GM18511 (cell line): ENCODE results near the gene C19orf73.
"Not testable (repeated sequence)": the region's sequence is repeated elsewhere in the genome, so short reads cannot be mapped to it uniquely, and the experiment has no call there.

Experiments used
- ATAC-seq: cut with Tn5 transposase; IDR thresholded peaks from one replicate; pipeline ENCODE4 v1.9.1; 2021; ENCODE audit warnings: mild to moderate bottlenecking, moderate library complexity; ENCODE audit not compliant: unreplicated experiment

The C19orf73 gene

DNA sequence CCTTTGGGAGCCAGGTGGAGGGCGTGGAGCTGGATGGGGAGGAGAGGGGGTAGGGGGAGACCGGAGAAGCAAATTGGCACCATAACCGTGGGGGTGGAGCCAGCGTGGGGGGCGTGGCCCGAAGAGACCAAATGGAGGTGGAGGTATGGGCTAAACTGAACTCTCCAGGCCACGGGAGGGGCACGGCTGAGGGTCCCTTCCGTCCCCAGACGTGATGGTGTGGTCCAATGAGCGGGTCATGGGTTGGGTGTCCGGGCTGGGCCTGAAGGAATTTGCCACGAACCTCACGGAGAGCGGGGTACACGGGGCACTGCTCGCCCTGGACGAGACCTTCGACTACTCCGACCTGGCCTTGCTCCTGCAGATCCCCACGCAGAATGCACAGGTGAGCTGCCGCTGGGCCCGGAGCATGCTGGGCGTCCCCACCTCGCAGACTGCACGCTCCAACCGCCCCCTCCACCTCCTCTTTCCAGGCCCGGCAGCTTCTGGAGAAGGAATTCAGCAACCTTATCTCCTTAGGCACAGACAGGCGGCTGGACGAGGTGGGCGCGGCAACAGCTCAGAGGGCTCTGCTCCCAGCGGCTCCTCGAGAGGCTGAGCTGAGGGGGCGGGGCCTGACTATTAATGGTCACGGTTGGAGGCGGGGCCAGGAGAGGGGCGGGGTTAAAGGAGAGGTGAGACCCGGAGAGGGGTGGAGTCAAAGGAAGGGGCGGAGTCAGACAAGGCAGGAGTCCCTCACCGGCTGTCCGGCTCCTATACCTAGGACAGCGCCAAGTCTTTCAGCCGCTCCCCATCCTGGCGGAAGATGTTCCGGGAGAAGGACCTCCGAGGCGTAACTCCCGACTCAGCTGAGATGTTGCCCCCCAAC lies 30.1 kb upstream of the C19orf73 start:
- no peak for ATAC-seq

DNA sequence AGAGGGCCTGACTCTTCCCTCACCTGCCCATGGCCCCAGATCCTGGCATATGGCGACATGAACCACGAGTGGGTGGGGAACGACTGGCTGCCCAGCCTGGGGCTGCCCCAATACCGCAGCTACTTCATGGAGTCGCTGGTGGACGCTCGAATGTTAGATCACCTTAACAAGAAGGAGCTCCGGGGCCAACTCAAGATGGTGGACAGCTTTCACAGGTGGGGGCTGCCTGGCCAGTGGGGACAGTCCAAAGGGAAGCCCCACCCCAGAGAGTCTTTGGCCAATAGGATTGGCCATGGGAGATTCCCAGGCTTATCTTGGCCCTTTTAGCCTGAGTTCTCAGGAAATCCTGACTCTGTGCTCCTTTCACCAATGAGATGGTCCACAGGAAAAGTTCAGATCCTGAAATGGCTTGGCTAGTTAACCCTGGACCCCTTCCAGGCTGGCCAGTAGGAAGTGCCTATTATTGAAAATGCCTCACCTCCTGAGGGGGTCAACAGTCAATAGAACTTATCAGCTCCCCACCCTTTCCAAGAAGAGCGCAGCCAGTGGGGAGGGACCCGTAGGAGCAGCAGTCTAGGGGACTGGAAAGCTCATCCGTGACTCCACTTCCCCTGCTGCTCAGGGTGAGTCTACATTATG lies 29.2 kb upstream of the C19orf73 start:
- ATAC-seq = no peak

DNA sequence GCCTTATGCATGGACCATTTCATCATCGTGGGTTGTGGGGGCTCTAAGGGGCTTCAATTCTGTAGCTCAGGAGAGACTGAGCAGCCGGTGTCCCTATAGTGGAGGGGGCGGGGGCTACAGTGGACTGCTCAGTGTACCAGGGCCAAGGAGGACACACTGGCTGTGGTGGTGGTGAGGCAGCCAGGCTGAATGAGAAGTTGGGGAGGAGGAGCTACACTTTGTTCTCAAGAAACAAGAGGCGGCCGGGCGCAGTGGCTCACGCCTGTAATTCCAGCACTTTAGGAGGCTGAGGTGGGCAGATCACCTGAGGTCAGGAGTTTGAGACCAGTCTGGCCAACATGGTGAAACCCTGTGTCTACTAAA lies 27.4 kb upstream of the C19orf73 start:
- not testable (repeated sequence) for ATAC-seq

GRCh38 chr19:49145573-49146407 lies 26.8 kb upstream of the C19orf73 start:
- ATAC-seq = no peak

- ATAC-seq = no peak
These were observed 24.0 kb upstream of the C19orf73 start for GRCh38 chr19:49142866-49143335.

- no peak for ATAC-seq
These were observed 22.4 kb upstream of the C19orf73 start for GRCh38 chr19:49141352-49141751.

DNA sequence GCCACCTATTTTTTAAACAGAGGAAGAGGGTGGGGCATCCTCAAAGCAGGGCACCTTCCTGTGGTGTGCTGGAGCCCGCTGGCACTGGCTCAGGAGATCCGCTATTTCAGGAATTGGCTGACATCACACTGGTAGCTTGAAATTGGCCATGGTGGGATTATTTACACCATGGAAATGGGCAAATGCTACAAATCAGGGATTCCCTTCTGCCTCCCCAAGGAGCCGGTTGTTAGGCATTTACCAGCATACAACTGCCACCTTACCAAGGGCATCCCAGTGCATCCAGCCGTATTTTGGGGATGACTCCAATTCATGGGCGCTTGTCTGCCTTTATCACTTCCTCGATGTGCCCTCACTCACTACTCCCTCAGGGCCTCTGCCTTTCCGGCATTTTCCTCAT lies 22.0 kb upstream of the C19orf73 start:
- ATAC-seq = no peak

- no peak for ATAC-seq
These were observed 17.8 kb upstream of the C19orf73 start for GRCh38 chr19:49136771-49137171.

GRCh38 chr19:49135686-49136085 lies 16.7 kb upstream of the C19orf73 start:
- ATAC-seq = no peak

DNA sequence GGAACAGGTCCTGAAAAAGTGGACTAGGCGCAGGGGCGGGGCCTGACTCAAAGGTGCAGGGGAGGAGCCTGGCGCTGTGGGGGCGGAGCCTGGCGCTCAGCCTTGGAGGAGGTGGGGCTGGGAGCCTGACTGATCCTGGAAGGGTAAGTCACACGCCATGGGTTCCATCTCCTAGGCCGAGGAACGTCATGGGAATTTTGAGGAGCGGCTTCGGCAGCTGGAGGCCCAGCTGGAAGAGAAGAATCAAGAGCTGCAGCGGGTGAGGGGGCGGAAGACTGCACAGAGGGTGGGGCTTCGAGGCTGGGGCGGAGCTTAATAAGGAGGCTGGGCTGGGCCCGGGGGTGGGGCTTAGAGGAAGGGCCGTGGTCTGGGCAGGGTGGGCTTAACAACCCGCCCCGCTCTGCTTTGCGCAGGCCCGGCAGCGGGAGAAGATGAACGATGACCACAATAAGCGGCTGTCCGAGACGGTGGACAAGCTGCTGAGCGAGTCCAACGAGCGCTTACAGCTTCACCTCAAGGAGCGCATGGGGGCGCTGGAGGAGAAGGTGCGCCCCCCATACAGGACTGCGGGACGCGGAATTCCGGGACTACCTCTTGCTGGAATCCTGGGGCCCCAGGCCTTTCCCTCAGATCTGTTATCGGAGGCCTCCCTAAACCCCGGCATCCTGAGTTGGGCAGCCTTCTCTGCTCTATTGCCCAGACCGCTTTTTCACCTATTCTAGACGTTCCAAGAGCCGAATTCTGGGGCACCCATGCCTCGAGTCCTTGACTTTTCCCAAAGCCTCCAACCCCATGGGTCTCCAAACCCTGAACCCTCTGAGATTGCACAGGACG lies 14.9 kb upstream of the C19orf73 start:
- ATAC-seq = no peak

- ATAC-seq = no peak
These were observed 14.1 kb upstream of the C19orf73 start for GRCh38 chr19:49132974-49133609.

DNA sequence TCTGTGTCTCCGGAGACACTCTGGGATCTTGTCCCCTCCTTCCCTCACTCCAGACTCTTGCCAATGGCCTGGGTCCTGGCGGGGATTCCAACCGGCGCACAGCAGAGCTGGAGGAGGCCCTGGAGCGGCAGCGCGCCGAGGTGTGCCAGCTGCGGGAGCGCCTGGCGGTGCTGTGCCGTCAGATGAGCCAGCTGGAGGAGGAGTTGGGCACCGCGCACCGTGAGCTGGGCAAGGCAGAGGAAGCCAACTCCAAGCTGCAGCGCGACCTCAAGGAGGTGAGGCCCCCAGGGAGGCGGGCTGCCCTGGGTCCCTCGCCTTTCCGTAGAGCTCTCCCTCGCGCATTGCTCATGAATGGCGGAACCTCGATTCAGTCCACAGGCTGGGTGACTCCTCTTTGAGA lies 11.4 kb upstream of the C19orf73 start:
- ATAC-seq = no peak

DNA sequence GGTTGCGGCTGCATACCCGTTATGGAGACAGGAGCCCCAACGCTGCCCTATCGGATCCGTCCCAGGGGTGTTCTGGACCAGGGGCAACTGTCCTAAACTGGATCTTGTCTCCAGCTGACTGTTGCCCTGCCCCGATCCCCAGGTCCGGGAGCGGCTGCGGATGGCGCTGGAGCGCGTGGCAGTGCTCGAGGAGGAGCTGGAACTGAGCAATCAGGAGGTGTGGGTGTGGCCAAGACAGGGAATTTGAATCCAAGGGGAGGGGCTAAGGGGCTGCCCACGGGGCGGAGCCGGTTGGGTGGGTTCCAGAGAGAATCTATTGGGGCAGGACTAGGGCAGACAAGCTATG lies 10.3 kb upstream of the C19orf73 start:
- no peak for ATAC-seq

DNA sequence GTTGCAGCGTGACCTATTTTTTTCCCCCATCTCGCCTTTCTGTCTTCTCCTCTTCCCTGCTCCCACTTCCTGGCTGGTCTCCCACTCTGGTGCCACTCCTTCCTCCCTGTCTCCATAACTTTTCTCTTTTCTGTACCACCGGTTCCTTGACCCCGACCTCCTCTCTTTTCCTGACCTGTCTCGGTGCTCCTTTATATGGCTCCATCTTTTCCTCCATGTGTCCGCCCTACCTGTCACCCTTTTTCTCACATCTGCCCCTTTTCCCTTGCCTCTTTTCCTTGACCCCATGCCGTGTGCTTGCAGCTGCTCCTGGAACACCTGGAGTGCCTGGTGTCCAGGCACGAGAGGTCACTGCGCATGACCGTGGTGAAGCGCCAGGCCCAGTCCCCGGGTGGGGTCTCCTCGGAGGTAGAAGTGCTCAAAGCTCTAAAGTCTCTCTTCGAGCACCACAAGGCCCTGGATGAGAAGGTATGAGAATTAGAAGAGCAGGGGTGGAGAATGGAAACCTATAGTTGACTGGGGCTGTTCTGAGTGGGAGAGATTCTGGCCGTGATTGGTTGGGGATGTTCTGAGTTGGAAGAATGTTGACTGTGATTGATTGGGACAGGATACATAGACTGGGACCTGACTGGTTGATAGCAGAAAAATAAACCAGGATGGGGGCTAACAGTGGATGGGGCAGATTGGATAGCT lies 9.7 kb upstream of the C19orf73 start:
- no peak for ATAC-seq

- peak; percentile 85 for ATAC-seq
These were observed 9.0 kb upstream of the C19orf73 start for GRCh38 chr19:49127674-49128544.

DNA sequence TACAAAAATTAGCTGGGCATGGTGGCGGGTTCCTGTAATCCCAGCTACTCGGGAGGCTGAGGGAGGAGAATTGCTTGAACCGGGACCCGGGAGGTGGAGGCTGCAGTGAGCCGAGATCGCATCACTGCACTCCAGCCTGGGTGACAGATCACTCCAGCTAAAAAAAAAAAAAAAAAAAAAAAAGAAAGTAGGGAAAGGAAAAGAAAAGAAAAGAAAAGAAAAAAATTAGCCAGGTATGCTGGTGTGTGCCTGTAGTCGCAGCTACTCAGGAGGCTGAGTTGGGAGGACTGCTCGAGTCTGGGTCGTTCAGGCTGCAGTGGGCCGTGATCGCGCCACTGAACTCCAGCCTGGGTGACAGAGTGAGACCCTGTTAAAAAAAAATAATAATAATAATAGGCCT lies 8.3 kb upstream of the C19orf73 start:
- ATAC-seq = not testable (repeated sequence)

DNA sequence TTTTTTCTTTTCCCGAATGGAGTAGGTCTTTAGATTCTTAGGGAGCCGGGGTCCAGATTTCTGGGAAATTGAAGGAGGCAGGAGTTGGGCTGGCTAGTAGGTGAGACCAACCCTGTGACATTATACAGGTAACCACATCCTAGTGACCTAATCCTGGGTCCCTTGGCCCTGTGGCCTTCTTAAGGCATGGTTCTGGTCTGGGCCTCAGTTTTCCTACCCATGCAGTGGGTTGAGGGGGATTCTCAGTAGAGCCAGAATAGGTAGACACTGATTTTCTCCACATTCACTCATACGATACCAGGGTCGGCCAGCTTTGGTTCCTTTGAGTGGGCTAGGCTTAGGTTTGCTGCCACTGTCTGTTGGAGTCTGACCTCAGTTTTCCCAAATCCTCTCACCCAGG lies 7.6 kb upstream of the C19orf73 start:
- ATAC-seq = no peak

- ATAC-seq = no peak
These were observed 6.2 kb upstream of the C19orf73 start for GRCh38 chr19:49125025-49125731.
